HepG2 (cell line): Measurements from ENCODE around the gene BET1L. TPM values are rescaled to one million over a fixed set of nuclear protein-coding genes. Genes with fewer than 3 reads are reported as not detected.

Experiments used
- ATAC-seq: fragments of 200-7000 bp; cut with Tn5 transposase; 3 replicates; pipeline ENCODE4 v1.9.1; 2020; ENCODE audit warnings: mild to moderate bottlenecking, moderate library complexity
- BruUV-seq: library from RNA; stranded (reverse); fragments of 400-500 nt; replicated peaks from 2 replicates; lab custom pipeline; 2021; lab: Mats Ljungman, UMichigan
- CTCF ChIA-PET: fragments of 300-600 bp; formaldehyde crosslinking; extraction: SDS; loops from one replicate; lab custom pipeline; 2021; ENCODE audit warnings: low total read pairs, inconsistent platforms, low intra/inter-chr PET ratio; lab: Yijun Ruan, JAX
- POLR2A ChIA-PET: fragments of 350-600 bp; sonication (Branson Sonifier 250); formaldehyde crosslinking; loops from one replicate; lab custom pipeline; 2020; ENCODE audit warnings: antibody characterized with exemption, inconsistent platforms; lab: Yijun Ruan, JAX
- DNase-seq: peaks from one replicate; pipeline ENCODE4 v3.0.0-alpha.2; 2015; ENCODE audit warnings: low spot score
- FAIRE-seq: peaks from 3 replicates; lab custom pipeline; 2011; peaks lifted over from hg19 to GRCh38; lab: Jason Lieb, UNC
- H2AFZ ChIP-seq: one replicate; pipeline ENCODE4 v1.6.1; 2011; ENCODE audit warnings: low read length, inconsistent platforms
- H3K27ac ChIP-seq: fragments of 300-600 bp; 3 replicates; pipeline ENCODE4 v1.8.0; 2011; ENCODE audit warnings: mixed run types, mild to moderate bottlenecking, mixed read lengths, low read length, inconsistent platforms; ENCODE audit not compliant: insufficient read depth; ENCODE audit errors: extremely low read length
- H3K27me3 ChIP-seq, 2 experiments: fragments of 200-600 bp in 1 of 2; 2 replicates in 1 of 2; 3 replicates in 1 of 2; pipeline versions ENCODE4 v1.6.0 to v1.8.0; 2011; ENCODE audit warnings: low read length in 2 of 2, mild to moderate bottlenecking in 2 of 2, moderate library complexity in 2 of 2, inconsistent platforms in 1 of 2; ENCODE audit not compliant: insufficient read depth in 2 of 2, control insufficient read depth in 1 of 2
- H3K36me3 ChIP-seq, 2 experiments: fragments of 200-600 bp in 1 of 2; replicated peaks in 1 of 2; 2 replicates in 1 of 2; 3 replicates in 1 of 2; pipeline versions ENCODE4 v1.5.1 to v1.8.0; 2011; ENCODE audit warnings: low read length in 2 of 2, inconsistent platforms in 1 of 2; ENCODE audit not compliant: insufficient read depth in 2 of 2, control insufficient read depth in 1 of 2
- H3K4me1 ChIP-seq: 2 replicates; pipeline ENCODE4 v1.5.1; 2012; ENCODE audit warnings: low read length, inconsistent platforms; ENCODE audit not compliant: insufficient read depth
- H3K4me2 ChIP-seq: 2 replicates; pipeline ENCODE4 v1.6.0; 2011; ENCODE audit warnings: low read depth, low read length, inconsistent platforms
- H3K4me3 ChIP-seq, 3 experiments: fragments of 200-600 bp in 1 of 3; sonication (generic), shearing (Covaris generic) in 1 of 3; replicated peaks in 1 of 3; 2 replicates each; pipeline ENCODE4 v1.5.1; 2011 to 2016; ENCODE audit warnings: low read length in 3 of 3, inconsistent platforms in 2 of 3, low read depth in 2 of 3, mild to moderate bottlenecking in 2 of 3, control low read depth in 1 of 3, mixed read lengths in 1 of 3; ENCODE audit not compliant: insufficient read depth in 1 of 3
- H3K79me2 ChIP-seq: one replicate; pipeline ENCODE4 v1.6.1; 2011; ENCODE audit warnings: low read length, inconsistent platforms; ENCODE audit not compliant: insufficient read depth
- H3K9ac ChIP-seq: 2 replicates; pipeline ENCODE4 v1.6.0; 2011; ENCODE audit warnings: mild to moderate bottlenecking, low read depth, low read length, inconsistent platforms; ENCODE audit not compliant: insufficient read depth
- H3K9me3 ChIP-seq: 2 replicates; pipeline ENCODE4 v1.5.1; 2012; ENCODE audit warnings: mild to moderate bottlenecking, low read length
- H4K20me1 ChIP-seq: 2 replicates; pipeline ENCODE4 v1.6.0; 2011; ENCODE audit warnings: inconsistent platforms, mild to moderate bottlenecking, low read length, moderate library complexity; ENCODE audit not compliant: insufficient read depth
- ATF1 ChIP-seq: IDR thresholded peaks from 2 replicates; pipeline ENCODE4 v1.6.1; 2016; ENCODE audit warnings: mild to moderate bottlenecking, control low read depth
- CBX2 ChIP-seq, 2 experiments: fragments of 200-600 bp in 1 of 2; sonication (generic); formaldehyde crosslinking in 1 of 2; IDR thresholded peaks; 2 replicates each; pipeline versions ENCODE4 v1.7.0 to v1.8.1; 2018 to 2022; ENCODE audit warnings: low read depth in 2 of 2, low read length in 1 of 2, mild to moderate bottlenecking in 1 of 2, missing genetic modification reagents in 1 of 2
- DPF2 ChIP-seq: sonication (generic); formaldehyde crosslinking; IDR thresholded peaks from 2 replicates; pipeline ENCODE4 v1.4.0; 2020; ENCODE audit warnings: mild to moderate bottlenecking, low read depth, missing genetic modification reagents, borderline replicate concordance
- ETV6 ChIP-seq: sonication (generic); formaldehyde crosslinking; conservative IDR thresholded peaks from 2 replicates; pipeline ENCODE4 v1.4.0; 2020; ENCODE audit warnings: missing genetic modification reagents
- LCORL ChIP-seq, 2 experiments: fragments of 450-650 bp in 1 of 2; sonication (generic) in 1 of 2; formaldehyde crosslinking in 1 of 2; IDR thresholded peaks; 2 replicates each; pipeline versions ENCODE4 v1.5.0 to v1.6.1; 2017 to 2020; ENCODE audit warnings: antibody characterized with exemption in 1 of 2, missing genetic modification reagents in 1 of 2
- MAFG ChIP-seq: sonication (generic); formaldehyde crosslinking; IDR thresholded peaks from 2 replicates; pipeline ENCODE4 v1.5.1; 2020; ENCODE audit warnings: mild to moderate bottlenecking, missing genetic modification reagents
- ZNF12 ChIP-seq: sonication (generic); formaldehyde crosslinking; IDR thresholded peaks from 2 replicates; pipeline ENCODE4 v1.5.0; 2020; ENCODE audit warnings: missing genetic modification reagents
- ZNF260 ChIP-seq: sonication (generic); formaldehyde crosslinking; IDR thresholded peaks from 2 replicates; pipeline ENCODE4 v1.4.0; 2020; ENCODE audit warnings: missing genetic modification reagents, low read depth, mild to moderate bottlenecking, borderline replicate concordance
- ZNF414 ChIP-seq: sonication (generic); formaldehyde crosslinking; IDR thresholded peaks from 2 replicates; pipeline ENCODE4 v1.5.0; 2020; ENCODE audit warnings: missing genetic modification reagents
- ZNF678 ChIP-seq: sonication (generic); formaldehyde crosslinking; IDR thresholded peaks from 2 replicates; pipeline ENCODE4 v1.4.0; 2020; ENCODE audit warnings: mild to moderate bottlenecking, missing genetic modification reagents
- ZNF891 ChIP-seq: sonication (generic); formaldehyde crosslinking; IDR thresholded peaks from 2 replicates; pipeline ENCODE4 v1.5.0; 2020; ENCODE audit warnings: mild to moderate bottlenecking, missing genetic modification reagents
- WGBS: methylation state at CpG from one replicate; pipeline ENCODE4 v1.1.6; 2017; ENCODE audit warnings: low lambda C conversion rate; 5-methylcytosine and 5-hydroxymethylcytosine counted together
- in situ Hi-C: cut with HindIII; loops from 2 replicates; pipeline ENCODE4 v1.10.0; 2017; ENCODE audit warnings: low pct_unique_long_range_greater_than_20kb; ENCODE audit not compliant: extremely low pct_ligation_motif_present
- intact Hi-C: fragments of 100-400 bp; cut with micrococcal nuclease; formaldehyde crosslinking; loops from one replicate; pipeline ENCODE4 v1.10.0; 2022; ENCODE audit not compliant: unreplicated experiment
- polyA plus RNA-seq, 8 experiments: library from polyadenylated mRNA; depleted of rRNA in 3 of 8; stranded (reverse) in 7 of 8; unstranded in 1 of 8; fragments of >200 nt; fragmentation: Illumina TruSeq in 4 of 8; extraction: Trizol in 4 of 8; gene quantifications; 2 replicates each; pipeline versions ENCODE4 v1.2.1 to v1.2.3, GENCODE V29; 2011 to 2016; ENCODE audit warnings: low read depth in 4 of 8, missing spikeins in 1 of 8, mixed read lengths in 1 of 8; ENCODE audit not compliant: insufficient read depth in 1 of 8
- total RNA-seq, 5 experiments: library from RNA; depleted of rRNA; stranded (reverse); fragments of >200 nt; fragmentation: Illumina TruSeq; extraction: Trizol; gene quantifications; 2 replicates each; pipeline ENCODE4 v1.2.3, GENCODE V29; 2016; ENCODE audit warnings: low read depth in 1 of 5
- TF ChIP-seq, protein P1 (sequence below): sonication (generic); formaldehyde crosslinking; conservative IDR thresholded peaks from 2 replicates; pipeline ENCODE4 v1.4.0; 2020; ENCODE audit warnings: missing genetic modification reagents
- TF ChIP-seq, protein P2 (sequence below): sonication (generic); formaldehyde crosslinking; IDR thresholded peaks from 2 replicates; pipeline ENCODE4 v1.4.0; 2020; ENCODE audit warnings: missing genetic modification reagents, borderline replicate concordance
- TF ChIP-seq, protein P3 (sequence below), 2 experiments: IDR thresholded peaks; 2 replicates each; pipeline ENCODE4 v1.6.1; 2011 to 2012; ENCODE audit warnings: low read length in 2 of 2, borderline replicate concordance in 1 of 2, low read depth in 1 of 2, mild to moderate bottlenecking in 1 of 2, moderate library complexity in 1 of 2

The BET1L gene
- total and polyA plus RNA-seq, 2 of the 13 experiments (the other 11 are each of a cell fraction or from before 2014, with no cell fraction given) = 26.2 to 59.6 TPM

- CTCF ChIA-PET = no interaction called here
- TF ChIP-seq, protein P1, sequence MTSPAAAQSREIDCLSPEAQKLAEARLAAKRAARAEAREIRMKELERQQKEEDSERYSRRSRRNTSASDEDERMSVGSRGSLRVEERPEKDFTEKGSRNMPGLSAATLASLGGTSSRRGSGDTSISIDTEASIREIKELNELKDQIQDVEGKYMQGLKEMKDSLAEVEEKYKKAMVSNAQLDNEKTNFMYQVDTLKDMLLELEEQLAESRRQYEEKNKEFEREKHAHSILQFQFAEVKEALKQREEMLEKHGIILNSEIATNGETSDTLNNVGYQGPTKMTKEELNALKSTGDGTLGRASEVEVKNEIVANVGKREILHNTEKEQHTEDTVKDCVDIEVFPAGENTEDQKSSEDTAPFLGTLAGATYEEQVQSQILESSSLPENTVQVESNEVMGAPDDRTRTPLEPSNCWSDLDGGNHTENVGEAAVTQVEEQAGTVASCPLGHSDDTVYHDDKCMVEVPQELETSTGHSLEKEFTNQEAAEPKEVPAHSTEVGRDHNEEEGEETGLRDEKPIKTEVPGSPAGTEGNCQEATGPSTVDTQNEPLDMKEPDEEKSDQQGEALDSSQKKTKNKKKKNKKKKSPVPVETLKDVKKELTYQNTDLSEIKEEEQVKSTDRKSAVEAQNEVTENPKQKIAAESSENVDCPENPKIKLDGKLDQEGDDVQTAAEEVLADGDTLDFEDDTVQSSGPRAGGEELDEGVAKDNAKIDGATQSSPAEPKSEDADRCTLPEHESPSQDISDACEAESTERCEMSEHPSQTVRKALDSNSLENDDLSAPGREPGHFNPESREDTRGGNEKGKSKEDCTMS = no peak
- TF ChIP-seq ZNF12 (no peak), LCORL (IDR thresholded peaks at IDR 0.05) (no peak), LCORL (CRISPR knock-in tag; IDR thresholded peaks at IDR 0.05) (no peak), ETV6 (CRISPR knock-in tag) (no peak), ZNF260 (CRISPR knock-in tag) (no peak), MAFG (CRISPR knock-in tag) (no peak), ZNF414 (CRISPR knock-in tag) (no peak), ZNF891 (CRISPR knock-in tag) (no peak), ZNF678 (CRISPR knock-in tag) (no peak), DPF2 (no peak), ATF1 (CRISPR knock-in tag) (no peak), CBX2 (IDR thresholded peaks at IDR 0.05; ENCODE audit: low read depth, low read length) (no peak), CBX2 (CRISPR knock-in tag; IDR thresholded peaks at IDR 0.05; ENCODE audit: low read depth) (no peak)
- TF ChIP-seq, protein P2, sequence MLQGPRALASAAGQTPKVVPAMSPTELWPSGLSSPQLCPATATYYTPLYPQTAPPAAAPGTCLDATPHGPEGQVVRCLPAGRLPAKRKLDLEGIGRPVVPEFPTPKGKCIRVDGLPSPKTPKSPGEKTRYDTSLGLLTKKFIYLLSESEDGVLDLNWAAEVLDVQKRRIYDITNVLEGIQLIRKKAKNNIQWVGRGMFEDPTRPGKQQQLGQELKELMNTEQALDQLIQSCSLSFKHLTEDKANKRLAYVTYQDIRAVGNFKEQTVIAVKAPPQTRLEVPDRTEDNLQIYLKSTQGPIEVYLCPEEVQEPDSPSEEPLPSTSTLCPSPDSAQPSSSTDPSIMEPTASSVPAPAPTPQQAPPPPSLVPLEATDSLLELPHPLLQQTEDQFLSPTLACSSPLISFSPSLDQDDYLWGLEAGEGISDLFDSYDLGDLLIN (CRISPR knock-in tag) = no peak
- TF ChIP-seq, protein P3, sequence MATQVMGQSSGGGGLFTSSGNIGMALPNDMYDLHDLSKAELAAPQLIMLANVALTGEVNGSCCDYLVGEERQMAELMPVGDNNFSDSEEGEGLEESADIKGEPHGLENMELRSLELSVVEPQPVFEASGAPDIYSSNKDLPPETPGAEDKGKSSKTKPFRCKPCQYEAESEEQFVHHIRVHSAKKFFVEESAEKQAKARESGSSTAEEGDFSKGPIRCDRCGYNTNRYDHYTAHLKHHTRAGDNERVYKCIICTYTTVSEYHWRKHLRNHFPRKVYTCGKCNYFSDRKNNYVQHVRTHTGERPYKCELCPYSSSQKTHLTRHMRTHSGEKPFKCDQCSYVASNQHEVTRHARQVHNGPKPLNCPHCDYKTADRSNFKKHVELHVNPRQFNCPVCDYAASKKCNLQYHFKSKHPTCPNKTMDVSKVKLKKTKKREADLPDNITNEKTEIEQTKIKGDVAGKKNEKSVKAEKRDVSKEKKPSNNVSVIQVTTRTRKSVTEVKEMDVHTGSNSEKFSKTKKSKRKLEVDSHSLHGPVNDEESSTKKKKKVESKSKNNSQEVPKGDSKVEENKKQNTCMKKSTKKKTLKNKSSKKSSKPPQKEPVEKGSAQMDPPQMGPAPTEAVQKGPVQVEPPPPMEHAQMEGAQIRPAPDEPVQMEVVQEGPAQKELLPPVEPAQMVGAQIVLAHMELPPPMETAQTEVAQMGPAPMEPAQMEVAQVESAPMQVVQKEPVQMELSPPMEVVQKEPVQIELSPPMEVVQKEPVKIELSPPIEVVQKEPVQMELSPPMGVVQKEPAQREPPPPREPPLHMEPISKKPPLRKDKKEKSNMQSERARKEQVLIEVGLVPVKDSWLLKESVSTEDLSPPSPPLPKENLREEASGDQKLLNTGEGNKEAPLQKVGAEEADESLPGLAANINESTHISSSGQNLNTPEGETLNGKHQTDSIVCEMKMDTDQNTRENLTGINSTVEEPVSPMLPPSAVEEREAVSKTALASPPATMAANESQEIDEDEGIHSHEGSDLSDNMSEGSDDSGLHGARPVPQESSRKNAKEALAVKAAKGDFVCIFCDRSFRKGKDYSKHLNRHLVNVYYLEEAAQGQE (IDR thresholded peaks at IDR 0.05; ENCODE audit: borderline replicate concordance in 1 of 2, low read depth in 1 of 2, low read length in 2 of 2) = no peak
Measured at GRCh38 chr11:211741-212140, 4.5 kb upstream of the BET1L start.

More at GRCh38 chr11:211741-212140, 4.5 kb upstream of the BET1L start:
- H3K9me3 ChIP-seq = no peaks in the 10 kb centered on the region
- peaks cover 36 to 59% of the 10 kb centered on the region in 2 experiments for H3K36me3 ChIP-seq
- no peak overlapping the region for H3K4me3 ChIP-seq
- FAIRE-seq (no peak), DNase-seq (no peak), ATAC-seq (no peak)
- no peak overlapping the region for H2AFZ ChIP-seq
- peaks cover 33% of the 10 kb centered on the region for H3K4me1 ChIP-seq
- no peaks in the 10 kb centered on the region; the same call in 1 of the 2 replicates for H4K20me1 ChIP-seq
- H3K4me2 ChIP-seq = no peak overlapping the region
- in situ Hi-C loops (no loop called here), intact Hi-C loops (no loop called here)
- WGBS = 100% methylated on average over 5 of the region's 9 CpGs
- peaks cover 30% of the 10 kb centered on the region for H3K79me2 ChIP-seq
- BruUV-seq = no TSS peak
- no peak overlapping the region for H3K27ac ChIP-seq
- no peak overlapping the region for H3K9ac ChIP-seq
- no peaks in the 10 kb centered on the region; a peak in 1 of 5 replicates for H3K27me3 ChIP-seq
- POLR2A ChIA-PET = no interaction called here
